DMS53 treated with DMSO at 0.1 percent for 48 hours (cell line): Measurements from ENCODE around the gene SHMT1.

Experiments
- DNase-seq: peaks from one replicate; lab custom pipeline; 2025; ENCODE audit not compliant: unreplicated experiment; lab: John Stamatoyannopoulos, UW

Gene SHMT1

DNA sequence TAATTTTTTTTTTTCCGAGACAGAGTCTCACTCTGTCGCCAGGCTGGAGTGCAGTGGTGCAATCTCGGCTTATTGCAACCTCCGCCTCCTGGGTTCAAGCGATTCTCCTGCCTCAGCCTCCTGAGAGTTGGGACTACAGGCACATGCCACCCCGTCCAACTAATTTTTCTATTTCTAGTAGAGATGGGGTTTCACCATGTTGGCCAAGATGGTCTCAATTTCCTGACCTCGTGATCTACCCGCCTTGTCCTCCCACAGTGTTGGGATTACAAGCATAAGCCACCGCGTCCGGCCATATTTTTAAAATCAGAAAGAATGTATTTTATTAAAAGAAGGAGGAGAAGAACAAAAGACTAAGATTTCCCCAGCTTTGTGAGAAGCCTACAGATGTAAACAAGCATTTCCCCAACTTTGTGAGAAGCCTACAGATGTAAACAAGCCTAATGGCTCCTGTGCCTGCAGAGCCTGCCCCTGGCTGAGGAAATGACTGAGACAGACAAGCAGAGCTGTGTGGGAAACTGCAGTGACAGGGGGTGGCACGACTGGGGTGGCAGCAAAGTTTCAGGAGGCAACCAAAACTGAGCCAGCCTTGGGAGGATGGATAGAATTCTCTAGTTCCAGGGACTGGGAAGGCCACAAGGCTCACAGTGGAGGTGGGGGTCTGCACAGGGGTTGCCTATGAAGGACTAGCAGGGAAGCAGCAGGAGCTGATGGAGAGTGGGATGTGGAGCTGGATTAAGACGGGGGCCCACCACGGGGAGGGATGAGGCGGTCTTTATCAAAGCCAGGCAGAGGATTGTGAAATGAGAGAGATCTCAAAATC lies 71.4 kb downstream of the SHMT1 start:
- no peak for DNase-seq

DNA sequence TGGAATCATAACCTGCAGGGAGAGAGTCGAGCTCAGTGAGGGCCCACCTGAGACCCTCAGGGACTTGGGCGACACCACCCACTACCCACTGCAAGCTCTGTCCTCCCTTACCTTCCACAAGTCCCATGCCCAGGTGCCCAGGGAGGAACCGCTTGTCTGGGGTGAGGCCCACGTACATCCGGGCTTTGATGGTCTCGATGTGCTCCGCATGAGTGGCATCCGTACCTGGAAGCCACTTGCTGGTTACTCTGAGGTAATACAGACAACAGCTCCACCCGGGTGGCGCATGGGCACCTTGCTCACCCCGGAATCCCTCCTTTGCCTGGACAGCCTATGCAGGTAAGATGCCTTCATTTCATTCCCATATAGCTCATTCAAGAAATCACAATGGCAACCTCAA lies 78.1 kb downstream of the SHMT1 start:
- DNase-seq, result no peak

DNA sequence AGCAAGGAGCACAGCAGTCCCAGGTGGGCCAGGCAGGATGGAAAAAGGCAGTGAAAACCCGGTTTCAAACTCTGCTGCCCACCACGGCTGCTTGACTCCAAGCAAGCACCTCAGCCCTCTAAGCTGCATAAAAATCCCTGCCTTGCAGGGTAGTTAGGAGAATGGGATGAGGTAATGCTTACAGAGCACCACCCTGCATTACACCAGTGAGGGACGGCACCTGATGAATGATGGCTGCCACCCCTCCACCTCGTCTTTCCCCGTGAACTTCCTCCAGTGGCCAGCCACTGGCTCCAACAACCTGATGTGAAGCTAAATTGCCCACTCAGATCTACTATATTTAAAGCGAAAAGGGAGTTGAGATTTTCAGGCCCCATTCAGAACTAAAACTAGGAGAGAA lies 81.6 kb downstream of the SHMT1 start:
- no peak for DNase-seq

DNA sequence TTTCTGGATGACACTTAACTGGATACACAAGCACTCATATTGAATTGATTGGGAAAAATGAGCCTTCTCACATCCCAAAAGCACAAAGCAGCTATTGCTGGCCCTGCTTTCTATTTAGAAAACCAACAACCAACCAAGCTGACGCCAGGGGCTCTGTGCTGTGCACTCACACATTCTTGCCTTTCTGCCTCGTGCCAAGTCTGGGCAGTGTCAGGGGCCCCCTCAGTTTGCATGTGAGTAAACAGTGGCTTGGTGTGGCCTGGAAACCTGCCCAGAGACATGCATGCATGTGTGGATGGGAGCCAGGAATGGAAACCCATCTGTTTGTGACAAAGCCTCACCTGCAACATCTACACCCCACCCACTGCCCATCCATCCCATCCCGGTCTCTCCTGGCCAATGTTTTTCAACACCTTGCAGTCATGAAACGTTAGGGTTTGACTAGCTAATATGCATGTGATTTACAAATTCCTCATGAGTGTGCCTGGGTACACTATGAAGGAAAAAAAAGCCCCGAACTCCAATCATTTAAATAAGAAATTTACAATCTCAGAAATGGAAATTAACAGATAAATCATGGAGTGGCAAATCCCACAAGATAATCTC lies 82.5 kb downstream of the SHMT1 start:
- DNase-seq, result no peak

DNA sequence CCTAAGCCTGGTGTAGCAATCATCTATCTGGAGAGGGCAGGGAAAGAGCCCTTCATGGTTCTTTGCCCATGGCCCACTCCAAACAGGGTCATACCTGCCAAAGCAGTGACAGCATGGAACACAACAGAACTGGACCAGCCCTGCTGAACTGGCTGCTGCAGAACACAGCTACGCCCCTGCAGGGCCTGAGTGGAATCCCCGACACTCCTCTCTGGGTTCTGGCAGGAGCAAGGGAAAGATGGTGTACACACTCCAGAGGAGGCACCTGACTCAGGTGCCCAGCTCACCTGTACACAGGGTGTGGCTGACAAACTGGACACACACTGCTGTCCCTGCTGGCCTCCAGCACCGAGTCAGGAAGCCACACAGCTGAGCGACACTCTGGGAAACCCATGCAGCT lies 83.1 kb downstream of the SHMT1 start:
- DNase-seq, result no peak

DNA sequence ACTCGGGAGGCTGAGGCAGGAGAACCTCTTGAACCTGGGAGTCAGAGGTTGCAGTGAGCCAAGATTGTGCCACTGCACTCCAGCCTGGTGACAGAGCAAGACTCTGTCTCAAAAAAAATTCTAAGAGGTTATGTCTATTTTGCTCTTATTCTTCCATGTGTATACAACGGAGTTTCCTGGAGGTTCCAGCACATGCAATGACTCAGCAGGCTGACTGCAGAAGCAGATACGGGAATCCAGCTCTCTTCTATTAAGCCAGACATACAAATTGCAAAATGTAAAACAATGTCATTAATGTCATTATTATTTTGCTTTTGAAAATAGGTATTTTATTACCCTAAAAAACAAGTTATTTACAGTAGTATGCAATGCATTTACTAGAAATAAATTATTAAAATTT lies 84.5 kb downstream of the SHMT1 start:
- no peak for DNase-seq
